CD4-positive, alpha-beta T cell treated with Interleukin-12 subunit alpha and Interleukin-12 subunit beta, for 1 hour (primary cell): ENCODE results near the gene SLC2A9.

Source experiments
- DNase-seq: peaks from one replicate; pipeline ENCODE4 v3.0.0-alpha.2; 2020

The SLC2A9 gene

DNA sequence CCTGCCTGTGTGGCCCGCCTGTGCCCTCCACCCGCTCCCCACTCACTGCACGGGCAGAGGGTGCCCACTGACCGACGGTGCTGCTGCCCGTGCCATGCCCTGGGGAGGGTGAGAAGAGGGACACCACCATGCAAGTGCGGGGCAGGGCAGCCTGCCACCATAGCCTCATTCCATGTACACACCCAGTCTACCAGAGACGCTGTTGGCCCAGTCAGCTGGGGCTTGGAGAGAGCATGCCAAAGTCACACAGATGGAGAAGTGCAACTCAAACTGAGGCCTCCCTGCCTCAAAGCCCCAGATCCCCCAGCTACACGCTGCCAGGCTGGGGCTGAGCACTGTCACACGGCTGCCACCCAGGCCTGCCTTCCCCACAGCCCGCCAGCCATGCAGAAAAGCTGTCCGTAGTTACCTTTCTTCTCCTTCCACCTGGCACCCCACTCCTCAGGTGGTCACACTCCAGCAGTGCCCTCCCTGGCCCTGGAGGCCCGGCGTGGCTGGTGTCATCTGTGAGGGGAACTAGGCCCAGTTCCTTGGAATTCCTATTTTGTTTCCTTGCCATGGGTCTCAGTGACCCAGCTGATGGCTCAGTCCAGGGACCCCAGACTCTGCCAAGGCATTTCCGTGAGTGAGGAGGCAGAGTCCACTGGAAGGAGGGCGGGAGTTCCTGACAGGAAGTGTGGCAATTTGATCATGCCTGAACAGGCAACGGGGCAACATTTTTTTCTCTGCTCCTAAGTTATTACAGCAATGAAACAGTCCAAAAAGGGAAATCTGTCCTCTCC is at the start of gene SLC2A9:
Gene SLC2A9, minus strand, starts transcription at position 627 of the 782 bp plus-strand sequence. Its CDS starts 68 bp downstream, at position 559.
- DNase-seq: no peak

GRCh38 chr4:10069075-10069642 is 47.9 kb upstream of the SLC2A9 start:
- DNase-seq: no peak

DNA sequence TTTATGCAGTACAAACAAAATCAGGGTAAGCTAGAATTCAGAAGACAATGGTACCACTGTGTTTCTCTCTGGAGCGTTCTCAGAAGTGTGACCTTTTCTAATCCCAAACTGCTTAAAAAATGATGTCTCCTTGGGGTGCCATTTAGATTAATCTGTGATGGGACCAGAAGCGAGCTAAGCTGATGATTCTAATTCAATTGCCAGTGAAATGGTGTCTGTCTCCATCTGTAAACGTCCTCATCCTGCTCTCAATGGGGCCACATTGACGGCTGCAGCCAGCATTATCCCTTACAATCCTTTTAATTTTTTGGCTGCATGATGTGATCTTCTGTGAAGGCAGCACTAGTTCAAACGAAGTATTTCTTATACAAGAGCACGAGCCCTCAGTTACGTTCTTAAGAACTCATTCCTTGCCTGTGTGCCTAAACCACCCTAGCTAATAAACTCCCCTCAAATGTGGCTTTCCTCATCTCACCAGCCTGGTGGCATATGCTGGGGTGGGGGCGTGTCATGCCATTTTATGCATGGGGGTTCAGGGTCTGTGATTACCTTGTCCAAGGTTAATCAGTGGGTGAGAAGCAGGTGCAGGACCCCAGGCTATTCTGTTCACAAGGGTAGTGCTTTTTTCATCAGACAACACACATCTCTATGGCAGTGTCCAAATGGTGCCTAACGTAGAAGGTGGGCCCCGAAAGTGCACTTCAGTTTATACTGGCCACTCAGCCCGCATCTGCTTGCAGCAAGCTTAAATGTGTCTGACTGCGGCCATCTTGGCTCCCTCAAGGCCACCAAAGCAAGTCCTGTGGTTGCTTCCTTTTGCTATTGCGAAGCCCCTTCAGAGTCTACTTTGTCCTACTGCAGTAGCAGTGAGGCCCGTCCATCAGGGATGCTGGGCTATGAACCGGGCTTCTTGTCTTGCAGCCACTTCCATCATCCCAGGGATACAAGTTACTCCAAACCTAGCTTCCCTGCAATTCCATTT is 45.7 kb upstream of the SLC2A9 start:
- DNase-seq: no peak

DNA sequence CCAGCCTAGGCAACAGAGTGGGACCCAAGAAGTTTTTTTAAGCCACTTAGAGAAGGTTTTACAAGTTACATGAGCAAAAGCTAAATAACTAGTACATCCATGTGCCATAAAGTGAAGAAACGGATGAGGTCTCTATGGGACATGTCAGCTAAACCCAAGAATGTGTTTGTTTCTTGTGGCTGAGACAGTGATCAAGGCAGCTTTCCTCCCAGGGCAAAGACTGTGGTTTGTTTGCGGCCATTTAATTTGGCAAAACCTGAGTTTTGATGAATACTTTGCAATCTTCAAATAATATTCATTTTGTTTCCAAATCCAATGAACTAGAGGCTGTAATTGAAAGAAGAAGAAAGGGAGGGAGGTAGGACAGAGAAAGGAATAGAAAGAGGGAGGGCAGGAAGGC is 44.9 kb upstream of the SLC2A9 start:
- no peak for DNase-seq

- DNase-seq: no peak
These were observed 42.4 kb upstream of the SLC2A9 start for GRCh38 chr4:10063544-10064300.

DNA sequence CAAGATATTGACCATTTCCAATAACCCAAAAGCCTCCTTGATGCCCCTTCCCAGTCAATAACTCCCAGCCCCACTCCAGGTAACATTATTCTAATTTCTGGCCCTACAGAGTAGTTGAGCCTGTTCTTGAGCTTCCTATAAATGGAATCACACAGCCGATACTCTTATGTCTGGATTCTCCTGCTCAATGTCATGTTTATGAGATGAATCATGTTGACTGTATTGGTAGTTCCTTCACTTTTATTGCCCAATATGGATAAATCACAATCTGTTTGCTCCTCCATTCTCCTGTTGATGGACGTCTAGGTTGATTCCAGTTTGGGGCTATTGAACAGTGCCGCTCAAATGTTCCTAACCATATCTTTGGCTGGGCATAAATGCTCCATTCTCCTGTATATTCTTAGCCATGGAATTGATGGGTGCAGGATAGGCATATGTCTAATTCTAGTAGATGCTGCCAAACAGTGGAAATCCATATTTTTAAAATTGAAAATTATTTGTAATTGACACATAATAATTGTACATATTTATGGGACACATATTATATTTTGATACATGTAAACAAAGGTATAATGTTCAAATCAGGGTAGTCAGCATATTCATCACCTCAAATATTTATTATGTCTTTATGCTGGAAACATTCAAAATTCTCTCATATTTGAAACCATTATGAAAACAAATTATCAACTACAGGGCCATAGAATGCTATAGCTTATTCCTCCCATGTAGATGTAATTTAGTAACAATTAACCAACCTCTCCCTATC is 40.5 kb upstream of the SLC2A9 start:
- DNase-seq: no peak

DNA sequence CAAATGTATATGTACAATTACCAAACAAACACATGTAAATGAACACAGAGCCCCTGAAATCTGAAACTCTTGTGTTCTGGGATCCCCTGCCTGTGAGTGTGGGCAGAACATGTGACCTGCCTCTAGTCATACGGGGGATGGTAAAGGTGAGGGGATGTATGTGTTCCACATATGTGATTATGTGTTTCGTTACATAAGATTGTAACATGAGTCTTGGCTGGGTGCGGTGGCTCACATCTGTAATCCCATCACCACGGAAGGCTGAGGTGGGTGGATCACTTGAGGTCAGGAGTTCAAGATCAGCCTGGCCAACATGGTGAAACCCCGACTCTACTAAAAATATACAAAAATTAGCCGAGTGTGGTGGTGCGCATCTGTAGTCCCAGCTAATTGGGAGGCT is 37.1 kb upstream of the SLC2A9 start:
- no peak for DNase-seq

DNA sequence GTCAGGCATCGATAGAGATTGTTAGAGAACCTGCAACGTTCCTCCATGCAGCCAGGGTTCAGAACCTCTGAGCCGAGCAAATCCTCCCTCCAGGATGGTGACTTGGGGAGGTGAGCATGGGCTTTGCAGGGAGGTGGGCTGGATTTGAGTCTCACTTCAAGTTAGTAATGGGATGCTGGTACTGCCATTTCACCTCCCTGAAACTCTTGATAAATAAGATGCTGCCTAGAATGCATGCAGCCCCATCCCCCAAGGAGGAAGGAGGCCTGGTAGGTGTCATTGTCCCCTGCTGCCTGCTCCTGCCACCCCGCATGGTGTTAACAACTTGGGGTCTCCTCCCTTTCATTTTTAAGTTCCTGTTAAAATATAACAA is 35.7 kb upstream of the SLC2A9 start:
- DNase-seq: no peak

- DNase-seq: no peak
These were observed 35.2 kb upstream of the SLC2A9 start for GRCh38 chr4:10056334-10057022.

DNA sequence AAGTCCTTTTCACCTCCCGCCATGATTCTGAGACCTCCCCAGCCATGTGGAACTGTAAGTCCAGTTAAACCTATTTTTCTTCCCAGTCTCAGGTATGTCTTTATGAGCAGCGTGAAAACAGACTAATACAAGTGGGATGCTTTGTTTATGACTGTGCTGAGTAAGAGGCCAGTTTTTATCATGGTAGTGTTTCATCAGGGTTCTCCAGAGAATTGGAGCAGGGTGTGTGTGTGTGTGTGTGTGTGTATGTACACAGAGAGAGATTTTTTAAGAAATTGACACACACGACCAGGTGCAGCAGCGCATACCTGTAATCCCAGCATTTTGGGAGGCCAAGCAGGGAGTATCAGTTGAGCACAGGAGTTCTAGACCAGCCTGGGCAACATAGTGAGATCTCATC is 34.6 kb upstream of the SLC2A9 start:
- DNase-seq: no peak

DNA sequence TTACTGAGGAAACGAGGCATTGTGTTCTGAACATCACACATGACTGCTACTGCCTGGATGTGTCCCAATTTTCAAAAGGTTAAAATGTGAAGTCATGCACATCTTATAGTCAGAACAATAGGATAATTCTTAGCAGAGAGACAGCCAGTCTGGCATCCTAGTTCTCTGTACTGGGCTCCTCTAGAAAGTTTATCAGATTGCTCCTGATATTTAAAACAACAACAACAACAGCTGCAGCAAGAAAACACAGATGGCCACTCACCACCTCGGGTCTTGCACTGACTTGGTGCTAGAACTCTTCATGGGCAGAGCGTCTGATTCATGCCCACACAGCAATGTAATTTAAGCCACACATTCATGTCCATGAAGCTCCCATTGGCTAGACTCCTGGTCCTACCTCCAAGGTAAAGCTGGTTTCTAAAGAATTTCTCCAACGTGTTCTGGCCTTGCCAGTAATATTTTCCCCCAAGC is 33.3 kb upstream of the SLC2A9 start:
- DNase-seq: no peak

DNA sequence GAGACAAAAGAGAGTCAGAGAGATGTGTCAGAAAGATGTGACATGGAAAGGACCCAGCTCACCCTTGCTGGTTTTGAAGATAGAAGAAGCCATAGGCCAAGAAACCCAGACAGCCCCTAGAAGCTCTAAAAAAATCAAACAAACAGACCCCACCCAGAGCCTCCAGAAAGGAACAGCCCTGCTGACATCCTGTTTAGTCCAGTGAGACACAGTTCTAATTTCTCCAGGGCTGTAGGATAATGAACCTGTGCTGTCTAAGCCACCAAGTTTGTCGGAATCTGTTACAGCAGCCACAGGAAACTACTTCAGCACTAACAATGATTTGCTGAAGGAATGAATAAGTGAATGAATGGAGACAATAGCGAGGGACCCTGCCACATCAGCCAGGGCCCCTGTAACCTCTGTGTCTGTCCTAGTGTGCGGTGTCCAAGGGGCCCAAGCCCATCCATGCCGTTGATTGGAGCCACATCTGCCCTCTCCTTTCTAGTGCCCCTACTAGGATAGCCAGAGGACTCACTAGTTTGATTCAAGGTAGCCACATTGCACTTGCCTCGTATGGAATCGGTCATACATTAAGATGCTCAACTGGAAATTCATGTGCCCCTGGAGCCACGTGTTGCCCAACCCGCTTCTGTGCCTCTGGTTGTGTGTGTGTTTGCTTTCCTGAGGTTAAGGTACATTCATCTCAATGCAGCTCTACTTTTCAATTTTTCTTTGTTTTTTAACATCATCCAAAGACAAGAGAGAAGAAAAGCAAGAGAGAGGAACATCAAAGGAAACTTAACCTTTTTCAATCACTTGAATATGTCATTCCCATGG is 32.5 kb upstream of the SLC2A9 start:
- DNase-seq: no peak

DNA sequence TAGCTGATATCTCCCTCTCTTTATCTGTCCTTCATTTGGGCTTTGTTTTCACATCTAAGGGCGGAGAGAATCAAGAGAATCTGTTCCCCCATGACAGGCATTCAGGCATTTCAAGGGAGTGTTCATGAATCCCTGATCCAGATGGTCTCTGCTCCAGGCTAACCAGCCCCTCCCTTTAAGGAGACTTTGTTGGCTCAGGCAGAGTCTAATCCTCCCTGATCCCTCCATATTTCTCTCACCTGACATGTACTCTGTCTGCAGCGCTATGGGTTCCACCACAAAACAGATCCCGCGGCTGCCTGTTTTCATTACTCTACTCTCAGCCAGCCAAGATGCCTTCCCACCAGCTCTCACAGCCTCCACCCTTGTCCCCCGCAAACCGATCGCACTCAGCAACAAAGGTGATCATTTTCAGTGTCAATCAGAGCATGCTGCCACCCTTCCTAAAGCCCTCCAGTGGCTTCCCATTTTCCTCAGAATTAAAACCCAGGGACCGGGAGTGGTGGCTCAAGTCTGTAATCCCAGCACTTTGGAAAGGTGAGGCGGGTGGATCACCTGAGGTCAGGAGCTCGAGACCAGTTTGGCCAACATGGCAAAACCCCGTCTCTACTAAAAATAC is 30.3 kb upstream of the SLC2A9 start:
- no peak for DNase-seq

DNA sequence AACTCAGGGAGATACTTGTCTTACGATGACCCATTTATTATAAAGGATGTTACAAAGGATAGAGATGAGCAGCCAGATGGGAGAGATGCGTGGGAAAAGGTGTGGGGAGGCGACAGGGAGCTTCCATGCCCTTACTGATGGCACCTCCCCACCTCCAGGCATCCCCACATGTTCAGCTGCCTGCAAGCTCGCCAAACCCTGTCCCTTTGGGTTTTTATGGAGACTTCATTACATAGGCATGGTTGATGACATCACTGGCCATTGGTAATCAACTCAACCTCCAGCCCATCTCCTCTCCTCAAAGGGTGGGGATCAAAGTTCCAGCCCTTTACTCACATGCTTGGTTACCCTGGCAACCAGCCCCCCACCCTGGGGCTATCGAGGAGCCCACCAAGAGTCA is 29.4 kb upstream of the SLC2A9 start:
- no peak for DNase-seq

DNA sequence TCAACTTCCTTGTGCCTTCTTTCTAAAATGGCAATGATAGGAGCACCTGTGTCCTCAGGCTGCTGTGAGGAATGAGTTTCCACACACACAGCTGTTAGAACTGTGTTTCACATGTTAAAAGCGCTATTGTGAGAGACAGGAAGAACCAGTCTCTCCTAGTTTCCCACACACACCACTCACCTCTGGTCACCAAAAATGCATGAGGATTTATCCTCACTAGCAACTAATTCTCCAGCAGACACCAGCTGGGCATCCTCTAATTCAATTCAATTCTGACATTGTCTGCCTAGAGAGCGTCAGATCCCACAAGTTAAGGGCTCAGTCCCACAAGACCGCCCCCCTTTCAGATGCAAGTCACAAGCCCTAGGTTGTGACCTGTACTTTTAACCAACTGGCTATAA is 29.0 kb upstream of the SLC2A9 start:
- no peak for DNase-seq

DNA sequence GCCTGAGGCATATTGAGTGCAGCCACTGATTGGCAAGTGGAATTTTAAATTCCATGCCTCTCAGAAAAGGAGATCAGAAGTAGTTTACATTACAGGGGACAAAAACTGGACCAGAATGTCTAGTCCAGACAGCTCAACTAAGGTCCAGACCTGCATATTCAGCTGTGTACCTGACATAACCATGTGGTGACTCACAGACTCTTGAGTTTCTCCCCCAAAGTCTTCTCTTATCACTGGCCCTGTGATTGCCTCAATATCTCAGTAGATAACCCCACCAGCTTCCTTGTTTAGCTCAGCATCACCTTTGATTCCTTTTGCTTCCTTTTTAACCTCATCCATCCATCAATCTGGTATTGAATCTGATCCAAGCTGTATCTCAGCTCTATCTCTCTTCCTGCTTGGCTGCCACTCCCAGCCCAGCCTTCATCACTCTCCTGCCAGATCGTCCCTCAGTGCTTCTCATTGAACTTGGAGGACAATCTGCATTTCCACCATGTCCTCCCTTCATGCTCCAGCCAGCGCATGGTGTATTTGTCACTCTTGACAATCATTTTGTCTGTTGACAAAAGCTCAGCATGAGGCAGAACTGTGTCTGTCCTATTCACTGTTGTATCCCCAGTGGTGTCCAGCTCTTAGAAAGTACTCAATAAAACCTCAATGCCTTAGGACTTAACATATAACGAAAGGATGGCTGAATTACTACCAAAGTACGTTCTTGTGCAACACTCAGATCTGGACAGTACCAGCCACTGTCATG is 27.8 kb upstream of the SLC2A9 start:
- DNase-seq: no peak

GRCh38 chr4:10047967-10048366 is 26.7 kb upstream of the SLC2A9 start:
- no peak for DNase-seq

- no peak for DNase-seq
These were observed 25.2 kb upstream of the SLC2A9 start for GRCh38 chr4:10046471-10046870.

DNA sequence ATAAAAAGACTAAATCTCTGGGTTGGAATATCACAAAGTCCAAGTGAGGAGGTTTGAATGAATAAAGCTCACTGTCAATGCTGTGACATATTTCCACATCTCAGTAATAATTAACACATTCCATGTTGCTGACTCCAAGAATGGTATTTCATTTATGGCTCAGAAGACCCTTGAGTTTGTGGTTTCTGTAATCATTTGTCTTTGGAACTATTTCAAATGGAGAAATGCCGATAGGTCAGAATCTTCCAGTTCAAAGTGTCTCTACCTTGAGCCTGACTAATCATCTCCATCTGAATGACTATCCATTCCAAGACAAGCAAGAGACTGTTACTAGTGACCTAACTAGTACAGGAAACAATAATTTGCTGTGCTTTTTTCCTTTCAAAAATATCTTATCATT is 24.2 kb upstream of the SLC2A9 start:
- DNase-seq: no peak
